ENCODE data around the gene ATP1A2. TPM values are rescaled to one million over a fixed set of nuclear protein-coding genes. Genes with fewer than 3 reads are reported as not detected.

The ATP1A2 gene
- total and polyA plus RNA-seq, 2 experiments from 2014 or later: 4.9 to 17.7 TPM

- Histone ChIP-seq H3K4me3 (no peak overlapping the region), H3F3A (replicated peaks; ENCODE audit: low read depth) (no peaks in the 10 kb centered on the region), H3K4me2 (no peak overlapping the region), H3K27ac (ENCODE audit: low read depth) (no peak overlapping the region), H3K79me2 (replicated peaks; ENCODE audit: insufficient read depth) (no peaks in the 10 kb centered on the region), H3K36me3 (ENCODE audit: insufficient read depth) (no peaks in the 10 kb centered on the region), H4K20me1 (replicated peaks; ENCODE audit: insufficient read depth) (no peaks in the 10 kb centered on the region), H3K27me3 (ENCODE audit: insufficient read depth) (no peaks in the 10 kb centered on the region), H2AFZ (no peak overlapping the region), H3K9me2 (ENCODE audit: insufficient read depth) (no peaks in the 10 kb centered on the region), H3K4me1 (ENCODE audit: insufficient read depth) (no peaks in the 10 kb centered on the region)
- no peak overlapping the region for H3K27ac Mint-ChIP-seq
- TF ChIP-seq POLR2AphosphoS5 (IDR thresholded peaks at IDR 0.05; ENCODE audit: low read depth) (no peak), JUNB (IDR thresholded peaks at IDR 0.05; ENCODE audit: unreplicated experiment) (no peak), EZH2phosphoT487 (IDR thresholded peaks at IDR 0.05; ENCODE audit: unreplicated experiment) (no peak), STAT1 (IDR thresholded peaks at IDR 0.05; ENCODE audit: unreplicated experiment) (no peak), CTCF (conservative IDR thresholded peaks at IDR 0.05; ENCODE audit: low read depth in 2 of 2) (no peak), EZH2 (IDR thresholded peaks at IDR 0.05; ENCODE audit: low read depth, unreplicated experiment) (no peak), CREB1 (CRISPR knock-in tag; IDR thresholded peaks at IDR 0.05; ENCODE audit: low read depth) (no peak), ZNF114 (CRISPR knock-in tag; IDR thresholded peaks at IDR 0.05) (no peak), ZNF331 (CRISPR knock-in tag; IDR thresholded peaks at IDR 0.05; ENCODE audit: low read depth) (no peak), NANOG (IDR thresholded peaks at IDR 0.05; ENCODE audit: borderline replicate concordance) (no peak)
- TF ChIP-seq, protein P1, sequence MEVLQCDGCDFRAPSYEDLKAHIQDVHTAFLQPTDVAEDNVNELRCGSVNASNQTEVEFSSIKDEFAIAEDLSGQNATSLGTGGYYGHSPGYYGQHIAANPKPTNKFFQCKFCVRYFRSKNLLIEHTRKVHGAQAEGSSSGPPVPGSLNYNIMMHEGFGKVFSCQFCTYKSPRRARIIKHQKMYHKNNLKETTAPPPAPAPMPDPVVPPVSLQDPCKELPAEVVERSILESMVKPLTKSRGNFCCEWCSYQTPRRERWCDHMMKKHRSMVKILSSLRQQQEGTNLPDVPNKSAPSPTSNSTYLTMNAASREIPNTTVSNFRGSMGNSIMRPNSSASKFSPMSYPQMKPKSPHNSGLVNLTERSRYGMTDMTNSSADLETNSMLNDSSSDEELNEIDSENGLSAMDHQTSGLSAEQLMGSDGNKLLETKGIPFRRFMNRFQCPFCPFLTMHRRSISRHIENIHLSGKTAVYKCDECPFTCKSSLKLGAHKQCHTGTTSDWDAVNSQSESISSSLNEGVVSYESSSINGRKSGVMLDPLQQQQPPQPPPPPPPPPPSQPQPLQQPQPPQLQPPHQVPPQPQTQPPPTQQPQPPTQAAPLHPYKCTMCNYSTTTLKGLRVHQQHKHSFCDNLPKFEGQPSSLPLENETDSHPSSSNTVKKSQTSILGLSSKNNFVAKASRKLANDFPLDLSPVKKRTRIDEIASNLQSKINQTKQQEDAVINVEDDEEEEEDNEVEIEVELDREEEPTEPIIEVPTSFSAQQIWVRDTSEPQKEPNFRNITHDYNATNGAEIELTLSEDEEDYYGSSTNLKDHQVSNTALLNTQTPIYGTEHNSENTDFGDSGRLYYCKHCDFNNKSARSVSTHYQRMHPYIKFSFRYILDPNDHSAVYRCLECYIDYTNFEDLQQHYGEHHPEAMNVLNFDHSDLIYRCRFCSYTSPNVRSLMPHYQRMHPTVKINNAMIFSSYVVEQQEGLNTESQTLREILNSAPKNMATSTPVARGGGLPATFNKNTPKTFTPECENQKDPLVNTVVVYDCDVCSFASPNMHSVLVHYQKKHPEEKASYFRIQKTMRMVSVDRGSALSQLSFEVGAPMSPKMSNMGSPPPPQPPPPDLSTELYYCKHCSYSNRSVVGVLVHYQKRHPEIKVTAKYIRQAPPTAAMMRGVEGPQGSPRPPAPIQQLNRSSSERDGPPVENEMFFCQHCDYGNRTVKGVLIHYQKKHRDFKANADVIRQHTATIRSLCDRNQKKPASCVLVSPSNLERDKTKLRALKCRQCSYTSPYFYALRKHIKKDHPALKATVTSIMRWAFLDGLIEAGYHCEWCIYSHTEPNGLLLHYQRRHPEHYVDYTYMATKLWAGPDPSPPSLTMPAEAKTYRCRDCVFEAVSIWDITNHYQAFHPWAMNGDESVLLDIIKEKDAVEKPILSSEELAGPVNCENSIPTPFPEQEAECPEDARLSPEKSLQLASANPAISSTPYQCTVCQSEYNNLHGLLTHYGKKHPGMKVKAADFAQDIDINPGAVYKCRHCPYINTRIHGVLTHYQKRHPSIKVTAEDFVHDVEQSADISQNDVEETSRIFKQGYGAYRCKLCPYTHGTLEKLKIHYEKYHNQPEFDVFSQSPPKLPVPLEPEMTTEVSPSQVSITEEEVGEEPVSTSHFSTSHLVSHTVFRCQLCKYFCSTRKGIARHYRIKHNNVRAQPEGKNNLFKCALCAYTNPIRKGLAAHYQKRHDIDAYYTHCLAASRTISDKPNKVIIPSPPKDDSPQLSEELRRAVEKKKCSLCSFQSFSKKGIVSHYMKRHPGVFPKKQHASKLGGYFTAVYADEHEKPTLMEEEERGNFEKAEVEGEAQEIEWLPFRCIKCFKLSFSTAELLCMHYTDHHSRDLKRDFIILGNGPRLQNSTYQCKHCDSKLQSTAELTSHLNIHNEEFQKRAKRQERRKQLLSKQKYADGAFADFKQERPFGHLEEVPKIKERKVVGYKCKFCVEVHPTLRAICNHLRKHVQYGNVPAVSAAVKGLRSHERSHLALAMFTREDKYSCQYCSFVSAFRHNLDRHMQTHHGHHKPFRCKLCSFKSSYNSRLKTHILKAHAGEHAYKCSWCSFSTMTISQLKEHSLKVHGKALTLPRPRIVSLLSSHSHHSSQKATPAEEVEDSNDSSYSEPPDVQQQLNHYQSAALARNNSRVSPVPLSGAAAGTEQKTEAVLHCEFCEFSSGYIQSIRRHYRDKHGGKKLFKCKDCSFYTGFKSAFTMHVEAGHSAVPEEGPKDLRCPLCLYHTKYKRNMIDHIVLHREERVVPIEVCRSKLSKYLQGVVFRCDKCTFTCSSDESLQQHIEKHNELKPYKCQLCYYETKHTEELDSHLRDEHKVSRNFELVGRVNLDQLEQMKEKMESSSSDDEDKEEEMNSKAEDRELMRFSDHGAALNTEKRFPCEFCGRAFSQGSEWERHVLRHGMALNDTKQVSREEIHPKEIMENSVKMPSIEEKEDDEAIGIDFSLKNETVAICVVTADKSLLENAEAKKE (CRISPR knock-in tag; IDR thresholded peaks at IDR 0.05): no peak
- TF ChIP-seq, protein P2, sequence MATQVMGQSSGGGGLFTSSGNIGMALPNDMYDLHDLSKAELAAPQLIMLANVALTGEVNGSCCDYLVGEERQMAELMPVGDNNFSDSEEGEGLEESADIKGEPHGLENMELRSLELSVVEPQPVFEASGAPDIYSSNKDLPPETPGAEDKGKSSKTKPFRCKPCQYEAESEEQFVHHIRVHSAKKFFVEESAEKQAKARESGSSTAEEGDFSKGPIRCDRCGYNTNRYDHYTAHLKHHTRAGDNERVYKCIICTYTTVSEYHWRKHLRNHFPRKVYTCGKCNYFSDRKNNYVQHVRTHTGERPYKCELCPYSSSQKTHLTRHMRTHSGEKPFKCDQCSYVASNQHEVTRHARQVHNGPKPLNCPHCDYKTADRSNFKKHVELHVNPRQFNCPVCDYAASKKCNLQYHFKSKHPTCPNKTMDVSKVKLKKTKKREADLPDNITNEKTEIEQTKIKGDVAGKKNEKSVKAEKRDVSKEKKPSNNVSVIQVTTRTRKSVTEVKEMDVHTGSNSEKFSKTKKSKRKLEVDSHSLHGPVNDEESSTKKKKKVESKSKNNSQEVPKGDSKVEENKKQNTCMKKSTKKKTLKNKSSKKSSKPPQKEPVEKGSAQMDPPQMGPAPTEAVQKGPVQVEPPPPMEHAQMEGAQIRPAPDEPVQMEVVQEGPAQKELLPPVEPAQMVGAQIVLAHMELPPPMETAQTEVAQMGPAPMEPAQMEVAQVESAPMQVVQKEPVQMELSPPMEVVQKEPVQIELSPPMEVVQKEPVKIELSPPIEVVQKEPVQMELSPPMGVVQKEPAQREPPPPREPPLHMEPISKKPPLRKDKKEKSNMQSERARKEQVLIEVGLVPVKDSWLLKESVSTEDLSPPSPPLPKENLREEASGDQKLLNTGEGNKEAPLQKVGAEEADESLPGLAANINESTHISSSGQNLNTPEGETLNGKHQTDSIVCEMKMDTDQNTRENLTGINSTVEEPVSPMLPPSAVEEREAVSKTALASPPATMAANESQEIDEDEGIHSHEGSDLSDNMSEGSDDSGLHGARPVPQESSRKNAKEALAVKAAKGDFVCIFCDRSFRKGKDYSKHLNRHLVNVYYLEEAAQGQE (IDR thresholded peaks at IDR 0.05; ENCODE audit: unreplicated experiment): no peak
- TF ChIP-seq, protein P3, sequence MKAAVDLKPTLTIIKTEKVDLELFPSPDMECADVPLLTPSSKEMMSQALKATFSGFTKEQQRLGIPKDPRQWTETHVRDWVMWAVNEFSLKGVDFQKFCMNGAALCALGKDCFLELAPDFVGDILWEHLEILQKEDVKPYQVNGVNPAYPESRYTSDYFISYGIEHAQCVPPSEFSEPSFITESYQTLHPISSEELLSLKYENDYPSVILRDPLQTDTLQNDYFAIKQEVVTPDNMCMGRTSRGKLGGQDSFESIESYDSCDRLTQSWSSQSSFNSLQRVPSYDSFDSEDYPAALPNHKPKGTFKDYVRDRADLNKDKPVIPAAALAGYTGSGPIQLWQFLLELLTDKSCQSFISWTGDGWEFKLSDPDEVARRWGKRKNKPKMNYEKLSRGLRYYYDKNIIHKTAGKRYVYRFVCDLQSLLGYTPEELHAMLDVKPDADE (IDR thresholded peaks at IDR 0.05): no peak
- H3K27me3 Mint-ChIP-seq (ENCODE audit: insufficient read depth, low read depth, poor library complexity): peaks cover 1% of the 10 kb centered on the region
- no peak for ATAC-seq
- H3K4me3 Mint-ChIP-seq: no peak overlapping the region
- peaks cover 92% of the 10 kb centered on the region for H3K36me3 Mint-ChIP-seq (ENCODE audit: low read depth)
- H3K4me1 Mint-ChIP-seq: peaks cover 16% of the 10 kb centered on the region
- H3K9me3 Mint-ChIP-seq: no peaks in the 10 kb centered on the region
- DNase-seq (ENCODE audit: low spot score): no peak
These were observed 11.8 kb downstream of the ATP1A2 start for GRCh38 chr1:160127381-160127780.
